ENCODE results near the gene STK39. TPM values are rescaled to one million over a fixed set of nuclear protein-coding genes. Genes with fewer than 3 reads are reported as not detected.

STK39 gene
- total RNA-seq, 4 donors from 2014 or later: 8.9 to 28.3 (median 14.5) TPM

GRCh38 chr2:167939514-167940345 is 307.7 kb downstream of the STK39 start:
- TF ChIP-seq, protein P1, sequence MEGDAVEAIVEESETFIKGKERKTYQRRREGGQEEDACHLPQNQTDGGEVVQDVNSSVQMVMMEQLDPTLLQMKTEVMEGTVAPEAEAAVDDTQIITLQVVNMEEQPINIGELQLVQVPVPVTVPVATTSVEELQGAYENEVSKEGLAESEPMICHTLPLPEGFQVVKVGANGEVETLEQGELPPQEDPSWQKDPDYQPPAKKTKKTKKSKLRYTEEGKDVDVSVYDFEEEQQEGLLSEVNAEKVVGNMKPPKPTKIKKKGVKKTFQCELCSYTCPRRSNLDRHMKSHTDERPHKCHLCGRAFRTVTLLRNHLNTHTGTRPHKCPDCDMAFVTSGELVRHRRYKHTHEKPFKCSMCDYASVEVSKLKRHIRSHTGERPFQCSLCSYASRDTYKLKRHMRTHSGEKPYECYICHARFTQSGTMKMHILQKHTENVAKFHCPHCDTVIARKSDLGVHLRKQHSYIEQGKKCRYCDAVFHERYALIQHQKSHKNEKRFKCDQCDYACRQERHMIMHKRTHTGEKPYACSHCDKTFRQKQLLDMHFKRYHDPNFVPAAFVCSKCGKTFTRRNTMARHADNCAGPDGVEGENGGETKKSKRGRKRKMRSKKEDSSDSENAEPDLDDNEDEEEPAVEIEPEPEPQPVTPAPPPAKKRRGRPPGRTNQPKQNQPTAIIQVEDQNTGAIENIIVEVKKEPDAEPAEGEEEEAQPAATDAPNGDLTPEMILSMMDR (IDR thresholded peaks at IDR 0.05): no peak
- TF ChIP-seq POLR2A (IDR thresholded peaks at IDR 0.05): no peak
- intact Hi-C loops (cut with DNase I; ENCODE audit: low total_unique reads): no loop called here
- WGBS, 2 donors: 79 to 80% methylated on average over 5 of the region's 5 CpGs
- no peak for DNase-seq (ENCODE audit: low spot score in 2 of 2)
- no peak overlapping the region for H3K4me3 ChIP-seq (ENCODE audit: low read depth, poor library complexity, severe bottlenecking)

GRCh38 chr2:167937403-167937802 is 310.0 kb downstream of the STK39 start:
- intact Hi-C loops (cut with DNase I; ENCODE audit: low total_unique reads): no loop called here
- no peak for DNase-seq (ENCODE audit: low spot score in 2 of 2)
- no peak for TF ChIP-seq POLR2A (IDR thresholded peaks at IDR 0.05)
- WGBS, 2 donors: 95 to 100% methylated on average over 1 of the region's 1 CpG
- no peak overlapping the region for H3K4me3 ChIP-seq (ENCODE audit: low read depth, poor library complexity, severe bottlenecking)

DNA sequence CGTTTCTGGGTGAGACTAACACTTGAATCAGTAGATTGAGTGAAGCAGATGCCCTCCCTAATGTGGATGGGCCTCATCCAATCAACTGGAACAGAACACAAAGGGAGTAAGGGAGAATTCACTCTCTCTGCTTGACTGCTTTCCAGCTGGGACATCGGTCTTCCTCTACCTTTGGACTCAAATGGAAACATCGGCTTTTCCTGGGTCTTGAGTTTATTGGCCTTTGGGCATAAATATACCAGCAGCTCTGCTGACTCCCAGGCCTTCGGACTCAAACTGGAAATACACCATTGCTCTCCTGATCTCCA is 311.6 kb downstream of the STK39 start:
- TF ChIP-seq, protein P1 (IDR thresholded peaks at IDR 0.05): no peak
- TF ChIP-seq POLR2A (IDR thresholded peaks at IDR 0.05): no peak
- WGBS, 2 donors: 87 to 89% methylated on average over 4 of the region's 4 CpGs
- no peak for DNase-seq (ENCODE audit: low spot score in 2 of 2)
- no peak overlapping the region for H3K4me3 ChIP-seq (ENCODE audit: low read depth, poor library complexity, severe bottlenecking)
- intact Hi-C loops (cut with DNase I; ENCODE audit: low total_unique reads): no loop called here

- 88 to 89% methylated on average over 4 of the region's 4 CpGs for WGBS, 2 donors
- intact Hi-C loops (cut with DNase I; ENCODE audit: low total_unique reads): no loop called here
- DNase-seq (ENCODE audit: low spot score in 2 of 2): no peak
- TF ChIP-seq, protein P1 (IDR thresholded peaks at IDR 0.05): no peak
- no peak for TF ChIP-seq POLR2A (IDR thresholded peaks at IDR 0.05)
- no peak overlapping the region for H3K4me3 ChIP-seq (ENCODE audit: low read depth, poor library complexity, severe bottlenecking)
These were observed 314.1 kb downstream of the STK39 start for GRCh38 chr2:167933097-167933814.

DNA sequence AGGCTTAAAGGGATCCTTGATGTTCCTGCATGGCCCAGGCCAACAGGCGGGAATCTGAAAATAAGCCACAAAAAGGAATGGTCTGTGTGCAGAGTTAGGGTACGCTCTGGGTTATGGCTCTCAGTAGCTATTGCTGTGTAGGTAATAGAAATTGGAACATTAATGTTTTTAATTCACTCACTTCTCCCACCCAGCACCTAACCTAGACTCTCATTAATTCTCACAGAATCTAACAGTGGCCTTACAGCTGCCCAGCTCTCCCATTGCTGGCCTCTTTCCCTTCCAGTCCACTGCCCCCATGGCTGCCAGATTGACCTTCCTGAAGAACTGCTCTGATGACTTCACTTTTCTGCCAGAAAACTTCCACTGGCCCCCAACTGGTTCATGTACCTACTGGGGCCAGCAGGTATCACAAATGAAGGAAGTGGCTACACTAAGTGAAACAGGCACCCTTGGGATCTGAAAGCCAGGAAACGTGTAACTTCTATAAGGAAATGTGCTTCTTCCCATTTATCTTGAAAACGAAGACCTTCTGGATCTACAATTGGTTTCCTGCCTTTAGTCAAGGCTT is 315.2 kb downstream of the STK39 start:
- WGBS, 2 donors: 88 to 94% methylated on average over 4 of the region's 4 CpGs
- no peak overlapping the region for H3K4me3 ChIP-seq (ENCODE audit: low read depth, poor library complexity, severe bottlenecking)
- intact Hi-C loops (cut with DNase I; ENCODE audit: low total_unique reads): no loop called here
- DNase-seq (ENCODE audit: low spot score in 2 of 2): no peak
- no peak for TF ChIP-seq POLR2A (IDR thresholded peaks at IDR 0.05)
- TF ChIP-seq, protein P1 (IDR thresholded peaks at IDR 0.05): no peak

DNA sequence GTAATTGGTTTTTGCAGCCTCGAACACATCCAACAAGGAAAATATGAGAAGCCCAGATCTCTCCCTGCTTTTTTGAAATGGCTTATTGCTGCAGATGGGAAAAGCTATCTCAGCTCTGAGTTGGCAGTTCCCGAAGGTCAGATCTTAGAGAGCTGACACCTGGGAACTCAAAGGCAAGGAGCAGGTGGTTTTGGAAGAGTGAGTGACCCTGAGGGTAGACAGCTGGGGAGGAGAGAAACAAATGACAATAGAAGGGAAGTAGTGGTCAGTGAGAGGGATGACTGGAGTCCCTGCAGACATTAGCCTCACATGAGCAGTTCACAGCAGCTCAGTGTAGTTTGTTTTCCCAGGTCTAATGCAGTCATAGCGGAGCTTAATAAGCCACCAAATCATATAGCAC is 317.9 kb downstream of the STK39 start:
- WGBS, 2 donors: 84 to 88% methylated on average over 3 of the region's 3 CpGs
- no peak overlapping the region for H3K4me3 ChIP-seq (ENCODE audit: low read depth, poor library complexity, severe bottlenecking)
- no peak for TF ChIP-seq POLR2A (IDR thresholded peaks at IDR 0.05)
- TF ChIP-seq, protein P1 (IDR thresholded peaks at IDR 0.05): no peak
- intact Hi-C loops (cut with DNase I; ENCODE audit: low total_unique reads): no loop called here
- no peak for DNase-seq (ENCODE audit: low spot score in 2 of 2)

Measured in lower leg skin (tissue), 4 donors.